ENCODE results near the gene SLC25A48. TPM values are rescaled to one million over a fixed set of nuclear protein-coding genes. Genes with fewer than 3 reads are reported as not detected.

Gene SLC25A48
- not detected in 2 replicates for total RNA-seq

DNA sequence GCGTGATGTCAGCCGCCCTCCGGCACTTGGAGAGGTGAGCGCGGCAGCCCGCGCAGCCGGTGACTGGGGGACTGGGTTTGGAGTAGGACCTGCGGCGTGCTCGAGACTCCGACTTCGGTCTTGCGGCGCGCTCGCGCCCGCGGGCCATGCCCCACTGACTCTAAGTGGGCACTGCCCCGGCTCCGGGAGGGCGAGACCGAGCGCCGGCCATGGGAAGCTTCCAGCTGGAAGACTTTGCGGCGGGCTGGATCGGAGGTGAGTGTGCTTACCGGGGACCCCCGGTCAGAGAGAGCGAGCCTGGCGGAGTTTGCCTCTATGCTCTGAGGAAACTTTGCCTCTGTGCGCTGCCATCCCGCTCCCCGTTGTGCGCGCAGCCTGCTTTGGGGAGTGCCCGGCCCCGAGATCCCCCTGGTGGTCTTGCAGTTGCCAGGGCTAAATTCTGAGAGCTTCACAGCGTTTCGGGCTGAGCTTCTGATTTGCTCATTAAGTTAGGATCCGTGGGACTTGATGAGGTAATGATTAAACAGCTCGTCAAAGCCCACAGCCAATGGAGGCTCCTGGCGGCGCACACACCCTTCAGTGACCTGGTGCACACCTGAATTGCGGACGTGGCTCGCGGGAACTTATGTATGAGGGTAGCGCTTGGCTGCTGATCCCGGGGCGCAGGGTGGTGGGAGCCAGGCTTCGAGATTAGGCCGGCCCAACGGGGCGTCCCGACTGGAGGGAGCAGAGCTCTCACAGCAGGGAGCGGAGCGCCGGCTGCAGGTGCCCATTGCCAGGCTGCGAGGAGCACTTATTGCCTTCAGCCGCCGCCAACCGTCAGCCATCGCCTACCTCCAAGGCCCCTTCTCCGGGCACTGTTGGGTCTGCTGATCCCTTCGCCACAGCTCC lies at the start of gene SLC25A48:
Gene SLC25A48, plus strand, starts transcription at position 25 of the 891 bp plus-strand sequence. Its CDS starts 185 bp downstream, at position 210.
- DNase-seq (ENCODE audit: low read depth) (peak; percentile 41), FAIRE-seq (no peak)
- Histone ChIP-seq H3K27me3 (ENCODE audit: control insufficient read depth, insufficient read depth, low read length) (peaks cover 21% of the 10 kb centered on the region), H3K36me3 (ENCODE audit: control insufficient read depth, insufficient read depth, low read length) (no peaks in the 10 kb centered on the region), H3K4me3 (ENCODE audit: low read depth, low read length) (peak within 1 kb of the TSS; percentile 31)
- TF ChIP-seq, protein P1, sequence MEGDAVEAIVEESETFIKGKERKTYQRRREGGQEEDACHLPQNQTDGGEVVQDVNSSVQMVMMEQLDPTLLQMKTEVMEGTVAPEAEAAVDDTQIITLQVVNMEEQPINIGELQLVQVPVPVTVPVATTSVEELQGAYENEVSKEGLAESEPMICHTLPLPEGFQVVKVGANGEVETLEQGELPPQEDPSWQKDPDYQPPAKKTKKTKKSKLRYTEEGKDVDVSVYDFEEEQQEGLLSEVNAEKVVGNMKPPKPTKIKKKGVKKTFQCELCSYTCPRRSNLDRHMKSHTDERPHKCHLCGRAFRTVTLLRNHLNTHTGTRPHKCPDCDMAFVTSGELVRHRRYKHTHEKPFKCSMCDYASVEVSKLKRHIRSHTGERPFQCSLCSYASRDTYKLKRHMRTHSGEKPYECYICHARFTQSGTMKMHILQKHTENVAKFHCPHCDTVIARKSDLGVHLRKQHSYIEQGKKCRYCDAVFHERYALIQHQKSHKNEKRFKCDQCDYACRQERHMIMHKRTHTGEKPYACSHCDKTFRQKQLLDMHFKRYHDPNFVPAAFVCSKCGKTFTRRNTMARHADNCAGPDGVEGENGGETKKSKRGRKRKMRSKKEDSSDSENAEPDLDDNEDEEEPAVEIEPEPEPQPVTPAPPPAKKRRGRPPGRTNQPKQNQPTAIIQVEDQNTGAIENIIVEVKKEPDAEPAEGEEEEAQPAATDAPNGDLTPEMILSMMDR (IDR thresholded peaks at IDR 0.05; ENCODE audit: insufficient read depth, low read length, severe bottlenecking): peak; percentile 77

DNA sequence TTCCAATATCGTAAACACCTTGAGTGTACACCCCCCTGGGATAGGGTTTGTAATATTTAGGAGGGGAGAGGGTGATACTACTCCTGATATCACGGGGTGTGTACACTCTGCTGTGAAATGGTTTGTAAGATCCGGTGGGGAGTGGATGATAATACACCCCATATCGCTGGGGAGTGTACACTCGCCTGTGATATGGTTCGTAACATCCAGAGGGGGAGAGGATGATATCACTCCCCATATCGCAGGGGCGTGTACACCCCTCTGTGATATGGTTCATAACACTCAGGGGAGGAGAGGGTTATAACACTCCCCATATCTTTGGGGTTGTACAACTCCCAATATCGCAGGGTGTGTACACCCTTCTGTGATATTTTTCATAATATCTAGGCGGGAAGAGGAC lies 33.8 kb upstream of the SLC25A48 start:
- FAIRE-seq (no peak), DNase-seq (ENCODE audit: low read depth) (no peak)
- Histone ChIP-seq H3K27me3 (ENCODE audit: control insufficient read depth, insufficient read depth, low read length) (no peaks in the 10 kb centered on the region), H3K4me3 (ENCODE audit: low read depth, low read length) (no peak overlapping the region), H3K36me3 (ENCODE audit: control insufficient read depth, insufficient read depth, low read length) (no peaks in the 10 kb centered on the region)
- TF ChIP-seq, protein P1 (IDR thresholded peaks at IDR 0.05; ENCODE audit: insufficient read depth, low read length, severe bottlenecking): no peak

- H3K27me3 ChIP-seq (ENCODE audit: control insufficient read depth, insufficient read depth, low read length): no peaks in the 10 kb centered on the region
- H3K4me3 ChIP-seq (ENCODE audit: low read depth, low read length): no peak overlapping the region
- peak; percentile 43 for FAIRE-seq
These were observed 24.1 kb upstream of the SLC25A48 start for GRCh38 chr5:135810188-135810943.

GRCh38 chr5:135811007-135811406 lies 23.5 kb upstream of the SLC25A48 start:
- no peak for FAIRE-seq
- DNase-seq (ENCODE audit: low read depth): no peak
- Histone ChIP-seq H3K27me3 (ENCODE audit: control insufficient read depth, insufficient read depth, low read length) (no peaks in the 10 kb centered on the region), H3K36me3 (ENCODE audit: control insufficient read depth, insufficient read depth, low read length) (no peaks in the 10 kb centered on the region), H3K4me3 (ENCODE audit: low read depth, low read length) (no peak overlapping the region)
- TF ChIP-seq, protein P1 (IDR thresholded peaks at IDR 0.05; ENCODE audit: insufficient read depth, low read length, severe bottlenecking): no peak

More at GRCh38 chr5:135810188-135810943, 24.1 kb upstream of the SLC25A48 start:
- DNase-seq (ENCODE audit: low read depth): no peak
- no peaks in the 10 kb centered on the region for H3K36me3 ChIP-seq (ENCODE audit: control insufficient read depth, insufficient read depth, low read length)
- TF ChIP-seq, protein P1 (IDR thresholded peaks at IDR 0.05; ENCODE audit: insufficient read depth, low read length, severe bottlenecking): no peak

- H3K4me3 ChIP-seq (ENCODE audit: low read depth, low read length): no peak overlapping the region
- DNase-seq (ENCODE audit: low read depth) (no peak), FAIRE-seq (no peak)
- H3K36me3 ChIP-seq (ENCODE audit: control insufficient read depth, insufficient read depth, low read length): no peaks in the 10 kb centered on the region
- peaks cover 6% of the 10 kb centered on the region for H3K27me3 ChIP-seq (ENCODE audit: control insufficient read depth, insufficient read depth, low read length)
- TF ChIP-seq, protein P1 (IDR thresholded peaks at IDR 0.05; ENCODE audit: insufficient read depth, low read length, severe bottlenecking): no peak
These were observed 20.7 kb upstream of the SLC25A48 start for GRCh38 chr5:135813758-135814157.

All from bronchial epithelial cell (primary cell).